ENCODE results near the gene APC. TPM values are rescaled to one million over a fixed set of nuclear protein-coding genes. Genes with fewer than 3 reads are reported as not detected.
"Not testable (repeated sequence)": the region's sequence is repeated elsewhere in the genome, so short reads cannot be mapped to it uniquely, and the experiment has no call there.

Gene APC
- total RNA-seq, 2 donors from 2014 or later, result 27.5 to 75.8 TPM

GRCh38 chr5:112711436-112711835 lies 26.2 kb upstream of the APC start:
- ATAC-seq (no peak), DNase-seq (no peak)
- intact Hi-C loops (cut with DNase I), result no loop called here
- WGBS, 2 donors, result 87 to 88% methylated on average over 3 of the region's 3 CpGs
- Histone ChIP-seq H3K4me3 (no peak overlapping the region), H3K4me1 (peaks cover 29% of the 10 kb centered on the region), H3K27me3 (no peaks in the 10 kb centered on the region), H3K27ac (no peak overlapping the region), H3K36me3 (replicated peaks in 1 of 2; ENCODE audit: insufficient read depth in 1 of 2, low read depth in 2 of 2) (no peaks in the 10 kb centered on the region), H3K9me3 (no peaks in the 10 kb centered on the region)
- TF ChIP-seq POLR2A (IDR thresholded peaks at IDR 0.05), result no peak
- no peak for TF ChIP-seq CTCF (IDR thresholded peaks at IDR 0.05)

- Histone ChIP-seq H3K4me1 (peaks cover 22% of the 10 kb centered on the region), H3K4me3 (no peak overlapping the region), H3K9me3 (no peaks in the 10 kb centered on the region), H3K27me3 (no peaks in the 10 kb centered on the region), H3K36me3 (replicated peaks in 1 of 2; ENCODE audit: insufficient read depth in 1 of 2, low read depth in 2 of 2) (no peaks in the 10 kb centered on the region), H3K27ac (no peak overlapping the region)
- 95 to 96% methylated on average over 5 of the region's 5 CpGs for WGBS, 2 donors
- ATAC-seq, result no peak
- intact Hi-C loops (cut with DNase I), result no loop called here
- no peak for DNase-seq
- TF ChIP-seq CTCF (IDR thresholded peaks at IDR 0.05) (no peak), POLR2A (IDR thresholded peaks at IDR 0.05) (no peak)
These were observed 24.5 kb upstream of the APC start for GRCh38 chr5:112713206-112713605.

- DNase-seq; intact Hi-C loops (cut with DNase I); H3K36me3 ChIP-seq (replicated peaks in 1 of 2; ENCODE audit: insufficient read depth in 1 of 2, low read depth in 2 of 2); H3K4me3 ChIP-seq; ATAC-seq; H3K4me1 ChIP-seq; H3K27me3 ChIP-seq; H3K9me3 ChIP-seq; H3K27ac ChIP-seq: not testable (repeated sequence)
- WGBS, 2 donors, result 95% methylated on average over 7 of the region's 7 CpGs
These were observed 20.8 kb upstream of the APC start for GRCh38 chr5:112716895-112717294.

GRCh38 chr5:112717506-112718082 lies 20.1 kb upstream of the APC start:
- TF ChIP-seq CTCF (IDR thresholded peaks at IDR 0.05), result no peak

GRCh38 chr5:112718344-112718743 lies 19.3 kb upstream of the APC start:
- intact Hi-C loops (cut with DNase I), result no loop called here
- WGBS, 2 donors, result 91 to 100% methylated on average over 2 of the region's 2 CpGs
- ATAC-seq, result no peak

More at GRCh38 chr5:112717506-112718082, 20.1 kb upstream of the APC start:
- no peaks in the 10 kb centered on the region for H3K36me3 ChIP-seq (replicated peaks in 1 of 2; ENCODE audit: insufficient read depth in 1 of 2, low read depth in 2 of 2)
- no peaks in the 10 kb centered on the region for H3K9me3 ChIP-seq
- no peak overlapping the region for H3K27ac ChIP-seq
- no peak for DNase-seq
- intact Hi-C loops (cut with DNase I), result no loop called here
- no peaks in the 10 kb centered on the region for H3K27me3 ChIP-seq
- 17 to 32% methylated on average over 1 of the region's 1 CpG for WGBS, 2 donors
- no peak for ATAC-seq
- no peak overlapping the region for H3K4me3 ChIP-seq
- H3K4me1 ChIP-seq, result no peaks in the 10 kb centered on the region

More at GRCh38 chr5:112718344-112718743, 19.3 kb upstream of the APC start:
- Histone ChIP-seq H3K4me1 (no peaks in the 10 kb centered on the region), H3K9me3 (no peaks in the 10 kb centered on the region), H3K27me3 (no peaks in the 10 kb centered on the region), H3K27ac (no peak overlapping the region), H3K36me3 (replicated peaks in 1 of 2; ENCODE audit: insufficient read depth in 1 of 2, low read depth in 2 of 2) (no peaks in the 10 kb centered on the region), H3K4me3 (no peak overlapping the region)
- DNase-seq, result no peak
- TF ChIP-seq CTCF (IDR thresholded peaks at IDR 0.05) (no peak), POLR2A (IDR thresholded peaks at IDR 0.05) (no peak)

All from body of pancreas (tissue), 4 donors.